ENCODE results near the gene MNAT1. TPM values are rescaled to one million over a fixed set of nuclear protein-coding genes. Genes with fewer than 3 reads are reported as not detected.
A peak's percentile ranks its signal among the peaks of the same experiment; 100 is the strongest.

MNAT1 gene
- total and polyA plus RNA-seq, 2 experiments from 2014 or later = 51.6 to 85.0 TPM

- Histone ChIP-seq H4K20me1 (replicated peaks; ENCODE audit: insufficient read depth) (no peaks in the 10 kb centered on the region), H3K9me2 (ENCODE audit: insufficient read depth) (no peaks in the 10 kb centered on the region), H3K27me3 (ENCODE audit: insufficient read depth) (no peaks in the 10 kb centered on the region), H3K4me3 (no peak overlapping the region), H3K79me2 (replicated peaks; ENCODE audit: insufficient read depth) (0 out of 2 replicates have a peak, but pooled peaks cover 5% of the 10 kb centered on the region), H3F3A (replicated peaks; ENCODE audit: low read depth) (no peaks in the 10 kb centered on the region), H3K4me1 (ENCODE audit: insufficient read depth) (no peaks in the 10 kb centered on the region), H3K27ac (ENCODE audit: low read depth) (no peak overlapping the region), H3K4me2 (no peak overlapping the region), H3K36me3 (ENCODE audit: insufficient read depth) (peaks cover 6% of the 10 kb centered on the region; the same call in 1 of the 2 replicates), H2AFZ (no peak overlapping the region)
- TF ChIP-seq POLR2AphosphoS5 (IDR thresholded peaks at IDR 0.05; ENCODE audit: low read depth) = no peak
- TF ChIP-seq JUNB (IDR thresholded peaks at IDR 0.05; ENCODE audit: unreplicated experiment) = no peak
- no peak for TF ChIP-seq STAT1 (IDR thresholded peaks at IDR 0.05; ENCODE audit: unreplicated experiment)
- no peak for TF ChIP-seq EZH2 (IDR thresholded peaks at IDR 0.05; ENCODE audit: low read depth, unreplicated experiment)
- no peak for TF ChIP-seq REST (IDR thresholded peaks at IDR 0.05; ENCODE audit: unreplicated experiment)
- no peak for TF ChIP-seq CREB1 (CRISPR knock-in tag; IDR thresholded peaks at IDR 0.05; ENCODE audit: low read depth)
- TF ChIP-seq NANOG (IDR thresholded peaks at IDR 0.05; ENCODE audit: borderline replicate concordance) = no peak
- no peak for TF ChIP-seq ZNF331 (CRISPR knock-in tag; IDR thresholded peaks at IDR 0.05; ENCODE audit: low read depth)
- TF ChIP-seq CTCF (conservative IDR thresholded peaks at IDR 0.05; ENCODE audit: low read depth in 2 of 2) = no peak
- TF ChIP-seq ZNF114 (CRISPR knock-in tag; IDR thresholded peaks at IDR 0.05) = no peak
- DNase-seq (ENCODE audit: low spot score) (no peak), ATAC-seq (no peak)
- H3K27ac Mint-ChIP-seq = no peak overlapping the region
- H3K4me1 Mint-ChIP-seq = no peaks in the 10 kb centered on the region
- peaks cover 15% of the 10 kb centered on the region; the same call in 2 of the 3 replicates for H3K36me3 Mint-ChIP-seq (ENCODE audit: low read depth)
- H3K27me3 Mint-ChIP-seq (ENCODE audit: insufficient read depth, low read depth, poor library complexity) = no peaks in the 10 kb centered on the region
- no peaks in the 10 kb centered on the region for H3K9me3 Mint-ChIP-seq
- no peak overlapping the region for H3K4me3 Mint-ChIP-seq
Measured at GRCh38 chr14:60972295-60972694, 237.7 kb downstream of the MNAT1 start.

GRCh38 chr14:60973070-60973469 lies 238.5 kb downstream of the MNAT1 start:
- Mint-ChIP-seq H3K36me3 (ENCODE audit: low read depth) (peaks cover 15% of the 10 kb centered on the region; the same call in 2 of the 3 replicates), H3K4me3 (no peak overlapping the region), H3K27ac (no peak overlapping the region), H3K9me3 (no peaks in the 10 kb centered on the region), H3K27me3 (ENCODE audit: insufficient read depth, low read depth, poor library complexity) (no peaks in the 10 kb centered on the region), H3K4me1 (peaks cover 2% of the 10 kb centered on the region; the same call in 1 of the 3 replicates)
- ATAC-seq (no peak), DNase-seq (ENCODE audit: low spot score) (no peak)
- Histone ChIP-seq H3K79me2 (replicated peaks; ENCODE audit: insufficient read depth) (0 out of 2 replicates have a peak, but pooled peaks cover 7% of the 10 kb centered on the region), H3K36me3 (ENCODE audit: insufficient read depth) (peaks cover 6% of the 10 kb centered on the region; the same call in 1 of the 2 replicates), H3F3A (replicated peaks; ENCODE audit: low read depth) (no peaks in the 10 kb centered on the region), H3K4me3 (no peak overlapping the region), H2AFZ (no peak overlapping the region), H3K4me1 (ENCODE audit: insufficient read depth) (no peaks in the 10 kb centered on the region), H3K27ac (ENCODE audit: low read depth) (0 out of 2 replicates have a peak overlapping the region, but pooled peaks have one; percentile 14), H4K20me1 (replicated peaks; ENCODE audit: insufficient read depth) (no peaks in the 10 kb centered on the region), H3K4me2 (no peak overlapping the region), H3K27me3 (ENCODE audit: insufficient read depth) (no peaks in the 10 kb centered on the region), H3K9me2 (ENCODE audit: insufficient read depth) (no peaks in the 10 kb centered on the region)
- no peak for TF ChIP-seq ZNF331 (CRISPR knock-in tag; IDR thresholded peaks at IDR 0.05; ENCODE audit: low read depth)
- TF ChIP-seq EZH2phosphoT487 (IDR thresholded peaks at IDR 0.05; ENCODE audit: unreplicated experiment) = no peak
